OCI-LY3 (cell line): Measurements from ENCODE around the gene TVP23B.

Experiments
- H2AFZ ChIP-seq: fragments of 200-600, 300-600 bp; shearing (Covaris generic); 2 replicates; pipeline ENCODE4 v1.6.0; 2014; ENCODE audit warnings: antibody characterized with exemption, low read depth, low read length
- H3K27ac ChIP-seq: fragments of 200-600, 300-600 bp; sonication (generic); 2 replicates; pipeline ENCODE4 v1.5.1; 2014; ENCODE audit warnings: mild to moderate bottlenecking, low read length, moderate library complexity, mixed read lengths
- H3K27me3 ChIP-seq: fragments of 200-600, 300-600 bp; sonication (generic); 2 replicates; pipeline ENCODE4 v1.6.1; 2014; ENCODE audit warnings: low read depth, low read length, mixed read lengths
- H3K36me3 ChIP-seq: fragments of 200-600, 300-600 bp; sonication (generic); replicated peaks from 2 replicates; pipeline ENCODE3; 2014; ENCODE audit warnings: low read depth, low read length, mixed read lengths
- H3K4me1 ChIP-seq: fragments of 300-600, 200-600 bp; sonication (generic); 2 replicates; pipeline ENCODE4 v1.6.1; 2014; ENCODE audit warnings: low read length, mixed read lengths
- H3K4me2 ChIP-seq: fragments of 200-600, 300-600 bp; sonication (generic); 2 replicates; pipeline ENCODE4 v1.6.1; 2014; ENCODE audit warnings: low read length, mixed read lengths
- H3K4me3 ChIP-seq: fragments of 300-600, 200-600 bp; sonication (generic); 2 replicates; pipeline ENCODE4 v1.5.1; 2014; ENCODE audit warnings: antibody characterized with exemption, mild to moderate bottlenecking, low read length, moderate library complexity
- H3K79me2 ChIP-seq: fragments of 300-600, 200-600 bp; shearing (Covaris generic); 2 replicates; pipeline ENCODE4 v1.6.1; 2014; ENCODE audit warnings: mild to moderate bottlenecking, low read length, mixed read lengths
- H3K9ac ChIP-seq: fragments of 300-600, 200-600 bp; shearing (Covaris generic); 2 replicates; pipeline ENCODE4 v1.6.0; 2014; ENCODE audit warnings: mild to moderate bottlenecking, low read length, moderate library complexity
- H3K9me3 ChIP-seq: fragments of 200-600, 300-600 bp; shearing (Covaris generic); 2 replicates; pipeline ENCODE4 v1.6.1; 2014; ENCODE audit warnings: low read length, mixed read lengths; ENCODE audit not compliant: insufficient read depth
- H4K20me1 ChIP-seq: fragments of 200-600, 300-600 bp; sonication (generic); 2 replicates; pipeline ENCODE4 v1.6.1; 2016; ENCODE audit warnings: low read length, mixed read lengths; ENCODE audit not compliant: insufficient read depth
- CTCF ChIP-seq: fragments of 200-600, 300-600 bp; sonication (generic); IDR thresholded peaks from 2 replicates; pipeline ENCODE4 v1.5.1; 2014; ENCODE audit warnings: antibody characterized with exemption, low read length, low read depth
- EZH2phosphoT487 ChIP-seq: fragments of 200-600 bp; shearing (Covaris generic); IDR thresholded peaks from 2 replicates; pipeline ENCODE4 v1.6.1; 2018; ENCODE audit warnings: antibody characterized with exemption, mixed run types, low read depth

Gene TVP23B

GRCh38 chr17:18851201-18851600 is 70.2 kb downstream of the TVP23B start:
- no peaks in the 10 kb centered on the region for H3K79me2 ChIP-seq

GRCh38 chr17:18854956-18855355 is 74.0 kb downstream of the TVP23B start:
- H3K4me1 ChIP-seq, result peaks cover 9% of the 10 kb centered on the region
- no peak overlapping the region for H2AFZ ChIP-seq
- no peaks in the 10 kb centered on the region for H3K9me3 ChIP-seq
- H3K79me2 ChIP-seq, result peaks cover 19% of the 10 kb centered on the region
- H4K20me1 ChIP-seq, result no peaks in the 10 kb centered on the region
- no peaks in the 10 kb centered on the region for H3K36me3 ChIP-seq
- no peaks in the 10 kb centered on the region for H3K27me3 ChIP-seq
- no peak overlapping the region for H3K27ac ChIP-seq
- H3K4me3 ChIP-seq, result no peak overlapping the region
- no peak for TF ChIP-seq EZH2phosphoT487
- no peak for TF ChIP-seq CTCF
- H3K9ac ChIP-seq, result no peak overlapping the region
- H3K4me2 ChIP-seq, result no peak overlapping the region

More at GRCh38 chr17:18851201-18851600, 70.2 kb downstream of the TVP23B start:
- TF ChIP-seq CTCF (no peak), EZH2phosphoT487 (no peak)
- Histone ChIP-seq H3K4me3 (no peak overlapping the region), H4K20me1 (no peaks in the 10 kb centered on the region), H3K9ac (no peak overlapping the region), H3K36me3 (no peaks in the 10 kb centered on the region), H3K4me1 (peaks cover 11% of the 10 kb centered on the region), H3K27me3 (no peaks in the 10 kb centered on the region), H3K27ac (no peak overlapping the region), H3K4me2 (no peak overlapping the region), H2AFZ (no peak overlapping the region), H3K9me3 (no peaks in the 10 kb centered on the region)

- H3K27me3 ChIP-seq, result no peaks in the 10 kb centered on the region
- H3K9ac ChIP-seq, result peak overlapping the region; percentile 47
- no peaks in the 10 kb centered on the region for H3K9me3 ChIP-seq
- H3K79me2 ChIP-seq, result peaks cover 29% of the 10 kb centered on the region
- H2AFZ ChIP-seq, result no peak overlapping the region
- no peaks in the 10 kb centered on the region for H3K36me3 ChIP-seq
- TF ChIP-seq CTCF (no peak), EZH2phosphoT487 (no peak)
- peak overlapping the region; percentile 83 for H3K4me3 ChIP-seq
- peak overlapping the region; percentile 45; the same call in 1 of the 2 replicates for H3K27ac ChIP-seq
- peaks cover 10% of the 10 kb centered on the region for H3K4me1 ChIP-seq
- no peaks in the 10 kb centered on the region for H4K20me1 ChIP-seq
- peak overlapping the region; percentile 88 for H3K4me2 ChIP-seq
Measured at GRCh38 chr17:18855831-18856569, 75.0 kb downstream of the TVP23B start.
